OCI-LY7 (cell line): ENCODE results near the gene TFF2. TPM values are rescaled to one million over a fixed set of nuclear protein-coding genes. Genes with fewer than 3 reads are reported as not detected.

Experiments used
- BruUV-seq: library from RNA; stranded (reverse); fragments of 400-500 nt; replicated peaks from 2 replicates; lab custom pipeline; 2021; lab: Mats Ljungman, UMichigan
- CTCF ChIA-PET: fragments of 300-600 bp; sonication (Branson Sonifier 250); formaldehyde crosslinking; loops from one replicate; lab custom pipeline; 2022; ENCODE audit warnings: antibody characterized with exemption; ENCODE audit not compliant: unreplicated experiment; lab: Charles Lee
- POLR2A ChIA-PET: fragments of 300-600 bp; sonication (Branson Sonifier 250); formaldehyde crosslinking; loops from one replicate; lab custom pipeline; 2022; ENCODE audit warnings: antibody characterized with exemption; lab: Charles Lee
- DNase-seq: peaks from one replicate; pipeline ENCODE4 v3.0.0-alpha.2; 2015; ENCODE audit warnings: low spot score
- H2AFZ ChIP-seq: fragments of 200-600 bp; sonication (generic), shearing (Covaris generic); 2 replicates; pipeline ENCODE4 v1.6.1; 2014; ENCODE audit warnings: mild to moderate bottlenecking, antibody characterized with exemption, low read length, moderate library complexity
- H3K27ac ChIP-seq: fragments of 200-600 bp; sonication (generic); 2 replicates; pipeline ENCODE4 v1.5.1; 2014; ENCODE audit warnings: mixed run types, low read depth, mild to moderate bottlenecking, moderate library complexity, low read length, inconsistent platforms; ENCODE audit not compliant: poor library complexity, severe bottlenecking
- H3K36me3 ChIP-seq: fragments of 200-600 bp; sonication (generic); 2 replicates; pipeline ENCODE4 v1.6.1; 2014; ENCODE audit warnings: mild to moderate bottlenecking, antibody characterized with exemption, low read length, moderate library complexity, mixed read lengths; ENCODE audit not compliant: insufficient read depth
- H3K4me1 ChIP-seq: fragments of 200-600 bp; sonication (generic); 2 replicates; pipeline ENCODE4 v1.5.1; 2014; ENCODE audit warnings: mild to moderate bottlenecking, low read length; ENCODE audit not compliant: insufficient read depth, poor library complexity, severe bottlenecking
- H3K4me2 ChIP-seq: fragments of 200-600 bp; sonication (generic); 2 replicates; pipeline ENCODE4 v1.6.1; 2014; ENCODE audit warnings: mild to moderate bottlenecking, low read length
- H3K4me3 ChIP-seq: fragments of 200-600 bp; sonication (generic); 2 replicates; pipeline ENCODE4 v1.5.1; 2014; ENCODE audit warnings: mild to moderate bottlenecking, low read depth, low read length; ENCODE audit not compliant: poor library complexity, severe bottlenecking
- H3K79me2 ChIP-seq: fragments of 200-600 bp; sonication (generic); 2 replicates; pipeline ENCODE4 v1.6.1; 2016; ENCODE audit warnings: low read depth, mild to moderate bottlenecking, low read length, moderate library complexity, mixed read lengths; ENCODE audit not compliant: insufficient read depth
- H3K9me2 ChIP-seq: fragments of 200-600 bp; sonication (generic); 2 replicates; pipeline ENCODE4 v1.6.1; 2016; ENCODE audit warnings: mild to moderate bottlenecking, low read length, mixed read lengths; ENCODE audit not compliant: insufficient read depth
- H3K9me3 ChIP-seq: fragments of 200-600 bp; sonication (generic); 2 replicates; pipeline ENCODE4 v1.6.1; 2014; ENCODE audit warnings: mild to moderate bottlenecking, mixed run types, low read length, mixed read lengths
- H4K20me1 ChIP-seq: fragments of 200-600 bp; sonication (generic); 2 replicates; pipeline ENCODE4 v1.6.1; 2014; ENCODE audit warnings: mild to moderate bottlenecking, antibody characterized with exemption, low read length, moderate library complexity, mixed read lengths; ENCODE audit not compliant: insufficient read depth
- CTCF ChIP-seq: fragments of 200-600 bp; sonication (generic); conservative IDR thresholded peaks from 2 replicates; pipeline ENCODE4 v1.5.1; 2014; ENCODE audit warnings: mild to moderate bottlenecking, antibody characterized with exemption, low read length, moderate library complexity, mixed read lengths
- EZH2phosphoT487 ChIP-seq: fragments of 200-600 bp; sonication (generic); IDR thresholded peaks from 2 replicates; pipeline ENCODE4 v1.6.1; 2018; ENCODE audit warnings: low read depth, borderline replicate concordance, mild to moderate bottlenecking, mixed run types, antibody characterized with exemption, low read length, moderate library complexity, mixed read lengths
- intact Hi-C: fragments of 100-400 bp; cut with micrococcal nuclease; formaldehyde crosslinking; loops from one replicate; pipeline ENCODE4 v1.10.0; 2022; ENCODE audit not compliant: unreplicated experiment
- total RNA-seq, 2 experiments: library from RNA; depleted of rRNA in 1 of 2; stranded (reverse); fragments of >200 nt in 1 of 2; shearing (Covaris generic) in 1 of 2; gene quantifications; 2 replicates each; pipeline ENCODE4 v1.2.3, GENCODE V29; 2014 to 2022

TFF2 gene
- total RNA-seq, 2 experiments from 2014 or later: not detected

DNA sequence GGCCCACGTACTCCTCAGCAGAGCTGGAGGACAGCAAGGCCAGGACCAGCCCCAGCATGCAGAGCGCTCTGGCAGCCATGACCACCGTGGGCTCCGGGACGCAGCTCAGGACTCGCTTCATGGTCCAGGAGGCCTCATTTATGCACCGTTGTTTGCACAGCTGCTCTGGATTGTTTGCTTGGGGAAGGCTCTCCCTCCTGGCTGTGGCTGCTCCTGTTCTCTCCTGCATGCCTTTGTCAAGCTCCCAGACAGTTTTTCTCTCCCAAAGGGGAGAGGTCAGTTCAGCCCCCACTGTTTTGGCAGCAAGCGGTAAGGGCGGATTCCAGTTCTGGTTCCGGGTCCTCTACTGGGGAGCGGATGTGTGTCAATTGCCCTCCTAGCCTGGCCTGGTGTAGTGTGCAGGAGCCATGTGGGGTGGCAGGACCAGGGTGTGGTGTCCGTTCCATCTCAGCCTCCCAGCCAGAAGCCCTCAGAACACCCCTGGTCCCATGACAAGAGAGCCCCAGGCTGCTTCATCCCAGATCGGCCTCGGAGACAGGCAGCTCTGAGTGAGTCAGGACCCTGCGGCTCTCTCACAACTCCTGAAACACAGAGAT, 35.4 kb downstream of the TFF2 start, which contains the start of gene TFF3:
TFF3 (minus strand) TSS at position 114 of the 596 bp plus-strand sequence; CDS start at position 79, 35 bp downstream.
- POLR2A ChIA-PET: no interaction called here
- Histone ChIP-seq H3K79me2 (no peaks in the 10 kb centered on the region), H3K9me3 (no peaks in the 10 kb centered on the region), H4K20me1 (no peaks in the 10 kb centered on the region), H3K9me2 (no peaks in the 10 kb centered on the region), H3K36me3 (no peaks in the 10 kb centered on the region), H3K4me1 (peaks cover 10% of the 10 kb centered on the region), H3K4me2 (no peak within 1 kb of the TSS), H3K27ac (no peak within 1 kb of the TSS), H2AFZ (no peak within 1 kb of the TSS), H3K4me3 (no peak within 1 kb of the TSS)
- intact Hi-C loops: no loop called here
- no peak for DNase-seq
- BruUV-seq: no TSS peak
- TF ChIP-seq EZH2phosphoT487 (no peak), CTCF (no peak)
- CTCF ChIA-PET: interaction anchor here (0.7 kb wide), 1 partner anchor 85 kb away, joined by 3 read pairs; no protein-coding TSS in a partner anchor

- no peak overlapping the region for H3K27ac ChIP-seq
- H3K4me2 ChIP-seq: no peak overlapping the region
- no peak overlapping the region for H2AFZ ChIP-seq
- no peaks in the 10 kb centered on the region for H3K79me2 ChIP-seq
- H3K9me3 ChIP-seq: no peaks in the 10 kb centered on the region
- peaks cover 7% of the 10 kb centered on the region for H3K4me1 ChIP-seq
- BruUV-seq: no TSS peak
- H3K9me2 ChIP-seq: no peaks in the 10 kb centered on the region
- ChIA-PET CTCF (no interaction called here), POLR2A (no interaction called here)
- intact Hi-C loops: no loop called here
- H4K20me1 ChIP-seq: no peaks in the 10 kb centered on the region
- no peaks in the 10 kb centered on the region for H3K36me3 ChIP-seq
- no peak for DNase-seq
- TF ChIP-seq CTCF (no peak), EZH2phosphoT487 (no peak)
- H3K4me3 ChIP-seq: no peak overlapping the region
Measured at GRCh38 chr21:42314616-42315295, 36.0 kb downstream of the TFF2 start.

DNA sequence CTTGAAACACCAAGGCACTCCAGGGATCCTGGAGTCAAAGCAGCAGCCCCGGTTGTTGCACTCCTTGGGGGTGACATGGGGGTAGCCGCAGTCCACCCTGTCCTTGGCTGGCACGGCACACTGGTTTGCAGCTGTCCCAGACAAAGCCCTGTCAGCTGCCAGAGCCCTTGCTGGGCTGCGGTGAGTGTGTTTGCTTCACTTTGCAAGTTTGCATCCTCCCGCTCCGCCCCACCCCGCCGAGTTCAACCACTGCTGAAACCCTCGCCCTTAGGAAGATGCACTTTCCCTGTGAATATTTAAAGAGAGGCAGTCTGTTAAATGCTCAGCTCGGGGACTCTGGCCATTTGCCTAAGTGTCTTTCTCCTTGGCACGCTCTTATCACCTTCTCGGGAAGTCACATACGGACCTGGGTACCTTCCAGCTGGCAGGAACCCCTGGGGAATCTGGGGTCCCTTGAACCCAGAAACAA, 37.3 kb downstream of the TFF2 start:
- peaks cover 8% of the 10 kb centered on the region for H3K4me1 ChIP-seq
- ChIA-PET POLR2A (no interaction called here), CTCF (no interaction called here)
- no peak for TF ChIP-seq EZH2phosphoT487
- no peak for TF ChIP-seq CTCF
- BruUV-seq: no TSS peak
- intact Hi-C loops: no loop called here
- DNase-seq: no peak
- H4K20me1 ChIP-seq: no peaks in the 10 kb centered on the region
- no peak overlapping the region for H3K27ac ChIP-seq
- H2AFZ ChIP-seq: no peak overlapping the region
- H3K79me2 ChIP-seq: no peaks in the 10 kb centered on the region
- no peak overlapping the region for H3K4me3 ChIP-seq
- no peaks in the 10 kb centered on the region for H3K36me3 ChIP-seq
- H3K9me3 ChIP-seq: no peaks in the 10 kb centered on the region
- no peak overlapping the region for H3K4me2 ChIP-seq
- no peaks in the 10 kb centered on the region for H3K9me2 ChIP-seq
